Right lobe of liver (tissue), 4 donors: Measurements from ENCODE around the gene ALDH18A1.

Source experiments
- CTCF ChIP-seq, 4 donors: fragments of 200-600 bp in 3 of 4; fragments of 450-650 bp in 1 of 4; IDR thresholded peaks; one replicate each; pipeline versions ENCODE4 v1.5.1 to v1.8.0; 2016 to 2022; ENCODE audit warnings: antibody characterized with exemption in 4 of 4, mild to moderate bottlenecking in 2 of 4
- POLR2A ChIP-seq: fragments of 450-650 bp; IDR thresholded peaks from one replicate; pipeline ENCODE4 v1.6.1; 2017; ENCODE audit warnings: antibody characterized with exemption, mild to moderate bottlenecking
- donor health status: DM: no; HTN: no; CAD: no.
- donor health status: DM: no; HTN: no; CAD: no.
- donor health status: DM: no; HTN: yes; CAD: no.

DNA sequence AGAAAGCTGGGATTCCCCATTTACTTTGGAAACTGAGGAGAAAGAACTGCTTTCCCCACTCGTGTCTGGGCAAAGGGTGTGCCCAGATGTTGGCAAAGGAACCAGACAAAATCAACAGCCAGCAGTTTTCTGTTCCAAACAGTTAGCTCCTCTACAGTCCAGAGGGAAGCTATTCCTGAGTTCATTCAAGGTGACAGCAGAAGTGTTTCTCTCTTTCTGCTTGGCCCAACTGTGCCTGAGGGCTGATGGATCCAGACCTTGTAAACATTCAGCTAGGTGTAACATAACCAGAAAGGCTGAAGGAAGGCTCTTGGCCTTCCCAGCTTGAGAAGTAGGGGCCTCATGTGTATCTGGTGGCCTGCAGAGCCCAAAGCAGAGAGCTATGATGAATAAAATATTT lies 7.0 kb upstream of the ALDH18A1 start:
- TF ChIP-seq CTCF (IDR thresholded peaks at IDR 0.05) (no peak), POLR2A (no peak)
